Effector CD4-positive, alpha-beta T cell (primary cell): ENCODE results near the gene OR3A2.
"Not testable (repeated sequence)": the region's sequence is repeated elsewhere in the genome, so short reads cannot be mapped to it uniquely, and the experiment has no call there.

ENCODE experiments used
- DNase-seq: peaks from one replicate; pipeline ENCODE4 v3.0.0-alpha.2; 2020
- total RNA-seq: gene quantifications from one replicate; lab custom pipeline; 2026; lab: John Stamatoyannopoulos, UW

Gene OR3A2
- total RNA-seq = 0.75 reads per million

- no peak for DNase-seq
These were observed at the start of gene OR3A2 for GRCh38 chr17:3385869-3386816. Gene OR3A2 (minus strand): TSS chr17:3386308.

GRCh38 chr17:3433741-3434140 is 47.6 kb upstream of the OR3A2 start, which contains the start of gene OR1E2:
Gene OR1E2 (minus strand): TSS chr17:3433841. CDS start chr17:3433841, 0 bp downstream.
- no peak for DNase-seq

- DNase-seq = not testable (repeated sequence)
These were observed 47.1 kb upstream of the OR3A2 start for GRCh38 chr17:3433215-3433614.

GRCh38 chr17:3418222-3418621 is 32.1 kb upstream of the OR3A2 start:
- DNase-seq = no peak

GRCh38 chr17:3415610-3416009 is 29.5 kb upstream of the OR3A2 start:
- no peak for DNase-seq

GRCh38 chr17:3412216-3412615 is 26.1 kb upstream of the OR3A2 start:
- not testable (repeated sequence) for DNase-seq

- DNase-seq = no peak
These were observed 25.0 kb upstream of the OR3A2 start, which contains the start of gene OR3A3 for GRCh38 chr17:3411070-3411469. Gene OR3A3 (plus strand): TSS chr17:3411370.

GRCh38 chr17:3403856-3404255 is 17.7 kb upstream of the OR3A2 start:
- not testable (repeated sequence) for DNase-seq

GRCh38 chr17:3401786-3402185 is 15.7 kb upstream of the OR3A2 start:
- DNase-seq = no peak

GRCh38 chr17:3400055-3400454 is 13.9 kb upstream of the OR3A2 start:
- no peak for DNase-seq

GRCh38 chr17:3398310-3398709 is 12.2 kb upstream of the OR3A2 start, which contains the start of gene OR1E1:
Gene OR1E1 (minus strand): TSS chr17:3398410. CDS start chr17:3398410, 0 bp downstream.
- DNase-seq = no peak

- DNase-seq = not testable (repeated sequence)
These were observed 11.7 kb upstream of the OR3A2 start for GRCh38 chr17:3397801-3398200.

- no peak for DNase-seq
These were observed 3.7 kb upstream of the OR3A2 start for GRCh38 chr17:3389791-3390190.

GRCh38 chr17:3381957-3382356 is 4.2 kb downstream of the OR3A2 start:
- no peak for DNase-seq

- no peak for DNase-seq
These were observed 7.8 kb downstream of the OR3A2 start for GRCh38 chr17:3378321-3378720.

- not testable (repeated sequence) for DNase-seq
These were observed 14.9 kb downstream of the OR3A2 start for GRCh38 chr17:3371167-3371566.

GRCh38 chr17:3342782-3343181 is 43.3 kb downstream of the OR3A2 start:
- not testable (repeated sequence) for DNase-seq

GRCh38 chr17:3335876-3336275 is 50.2 kb downstream of the OR3A2 start:
- DNase-seq = no peak

- no peak for DNase-seq
These were observed 67.8 kb downstream of the OR3A2 start for GRCh38 chr17:3318336-3318735.

GRCh38 chr17:3316836-3317235 is 69.3 kb downstream of the OR3A2 start:
- DNase-seq = no peak

GRCh38 chr17:3308603-3309002 is 77.5 kb downstream of the OR3A2 start:
- DNase-seq = no peak

- DNase-seq = no peak
These were observed 87.8 kb downstream of the OR3A2 start, which contains the start of gene OR3A1 for GRCh38 chr17:3298260-3298659. Gene OR3A1 (minus strand): TSS chr17:3298360. CDS start chr17:3292582, 5,778 bp downstream.

- DNase-seq = no peak
These were observed 90.5 kb downstream of the OR3A2 start for GRCh38 chr17:3295632-3296031.

- not testable (repeated sequence) for DNase-seq
These were observed 92.6 kb downstream of the OR3A2 start for GRCh38 chr17:3293548-3293947.
